HuH-7 (cell line): ENCODE data around the gene ACTR1A.
A peak's percentile ranks its signal among the peaks of the same experiment; 100 is the strongest.
"Not testable (repeated sequence)": the region's sequence is repeated elsewhere in the genome, so short reads cannot be mapped to it uniquely, and the experiment has no call there.

Source experiments
- DNase-seq: peaks from one replicate; pipeline ENCODE4 v3.0.0; 2011; ENCODE audit warnings: low spot score

The ACTR1A gene

GRCh38 chr10:102515724-102516123 is 13.2 kb upstream of the ACTR1A start:
- no peak for DNase-seq

GRCh38 chr10:102514487-102515311 is 12.2 kb upstream of the ACTR1A start:
- no peak for DNase-seq

DNA sequence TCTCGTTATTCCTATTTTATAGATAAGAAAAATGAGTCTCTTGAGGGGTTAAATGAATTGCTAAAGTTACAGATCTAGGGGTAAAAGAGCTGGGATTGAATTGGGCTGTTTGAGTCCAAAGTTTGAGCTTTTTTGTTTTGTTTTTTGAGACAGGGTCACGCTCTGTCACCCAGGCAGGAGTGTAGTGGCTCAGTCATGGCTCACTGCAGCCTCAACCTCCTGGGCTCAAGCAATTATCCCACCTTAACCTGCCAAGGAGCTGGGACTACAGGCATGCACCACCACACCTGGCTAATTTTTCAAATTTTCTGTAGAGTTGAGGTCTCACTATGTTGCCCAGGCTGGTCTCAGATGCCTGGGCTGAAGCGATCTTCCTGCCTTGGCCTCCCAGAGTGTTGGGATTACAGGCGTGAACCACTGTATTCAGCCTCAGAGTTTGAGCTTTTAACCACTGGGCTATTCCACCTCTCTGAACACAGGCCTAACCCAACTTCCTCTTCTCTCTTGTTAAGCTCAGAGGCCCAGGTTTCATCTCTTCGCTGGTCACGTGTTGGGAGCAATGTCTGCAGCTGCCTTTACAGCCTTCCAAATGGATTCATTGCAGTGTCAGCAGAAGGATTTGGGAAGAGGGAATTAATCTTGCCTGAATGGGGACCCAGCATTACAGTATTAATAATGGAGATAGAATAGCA is 9.2 kb upstream of the ACTR1A start:
- DNase-seq: no peak

GRCh38 chr10:102509387-102509786 is 6.9 kb upstream of the ACTR1A start:
- no peak for DNase-seq

GRCh38 chr10:102508506-102508905 is 6.0 kb upstream of the ACTR1A start:
- no peak for DNase-seq

GRCh38 chr10:102507521-102507920 is 5.0 kb upstream of the ACTR1A start:
- DNase-seq: no peak

- DNase-seq: no peak
These were observed 3.1 kb upstream of the ACTR1A start for GRCh38 chr10:102505462-102506115.

- no peak for DNase-seq
These were observed 2.4 kb upstream of the ACTR1A start for GRCh38 chr10:102504976-102505300.

DNA sequence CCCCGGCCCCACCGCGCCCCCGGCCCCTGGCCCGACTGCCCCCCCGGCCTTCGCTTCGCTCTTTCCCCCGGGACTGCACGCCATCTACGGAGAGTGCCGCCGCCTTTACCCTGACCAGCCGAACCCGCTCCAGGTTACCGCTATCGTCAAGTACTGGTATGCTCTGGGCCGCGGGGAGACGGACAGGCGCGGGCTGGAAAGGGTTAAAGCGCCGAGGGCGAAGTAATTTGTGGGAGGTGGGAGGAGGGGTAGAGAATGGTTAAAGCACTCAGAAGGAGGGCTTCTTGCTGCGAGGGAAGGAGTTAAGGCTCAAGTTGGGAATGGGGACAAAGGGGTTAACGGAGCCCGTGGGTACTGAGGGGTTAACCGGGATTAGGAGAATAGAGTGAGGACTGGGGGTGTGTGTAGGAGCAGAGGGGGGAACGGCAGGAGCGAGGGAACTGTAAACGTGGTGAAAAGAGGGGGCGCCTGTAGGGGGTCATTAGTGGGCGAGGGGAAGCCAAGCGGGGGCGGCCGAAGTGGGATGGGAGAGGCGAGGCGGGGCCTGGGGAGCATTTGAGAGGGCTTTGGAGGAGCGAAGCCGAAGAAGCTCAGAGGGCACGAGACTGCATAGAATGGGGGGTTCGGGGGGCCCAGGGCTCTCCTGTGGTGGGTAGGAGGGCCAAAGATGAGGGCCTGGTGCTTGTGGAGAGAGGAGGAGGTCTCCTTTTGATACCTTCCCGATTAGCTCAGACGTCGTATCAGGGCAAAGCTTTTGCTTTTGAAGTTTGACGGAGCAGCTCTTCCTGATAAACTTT is 1.9 kb upstream of the ACTR1A start:
- DNase-seq: no peak

DNA sequence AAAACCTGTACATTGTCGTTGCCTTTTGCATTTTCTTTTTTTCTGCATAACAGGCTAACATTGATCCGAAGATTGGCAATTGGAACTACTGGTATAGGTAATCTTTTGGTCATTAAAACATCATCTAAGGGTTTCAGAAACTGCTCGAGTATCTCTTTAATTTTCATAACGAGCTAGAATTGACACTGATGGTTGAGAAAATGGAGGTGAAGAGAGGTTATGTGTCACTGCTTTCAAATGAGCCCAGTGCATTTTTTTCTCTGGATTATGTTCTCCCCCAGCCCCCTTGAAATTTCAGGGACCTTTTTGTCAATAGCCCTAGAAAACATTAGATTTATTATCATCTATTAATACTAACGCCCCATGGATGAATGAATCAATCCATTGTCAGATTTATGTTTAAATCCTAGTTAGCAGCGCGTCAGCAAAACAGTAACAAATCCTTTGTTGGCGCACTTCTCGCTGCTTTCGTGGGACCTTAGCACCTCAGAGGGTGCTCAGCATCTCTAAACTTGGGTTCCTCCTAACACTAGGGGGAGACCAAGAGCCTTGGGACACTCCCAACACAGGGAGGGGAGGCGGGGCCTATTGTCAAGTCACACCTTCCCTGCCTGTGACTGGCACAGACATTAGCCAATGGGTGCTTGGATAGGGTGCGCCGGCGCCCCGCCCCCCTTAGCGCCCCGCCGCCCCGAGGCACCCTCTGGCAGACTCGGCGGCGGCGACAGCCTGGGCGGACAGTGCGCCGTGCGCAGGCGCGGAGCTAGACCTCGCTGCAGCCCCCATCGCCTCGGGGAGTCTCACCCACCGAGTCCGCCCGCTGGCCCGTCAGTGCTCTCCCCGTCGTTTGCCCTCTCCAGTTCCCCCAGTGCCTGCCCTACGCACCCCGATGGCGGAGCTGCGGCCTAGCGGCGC is 1.0 kb upstream of the ACTR1A start, which contains the start of gene SUFU:
Gene SUFU, plus strand, starts transcription at position 709 of the 915 bp plus-strand sequence. Its CDS starts 181 bp downstream, at position 890.
- DNase-seq: peak; percentile 86

- DNase-seq: peak; percentile 92
These were observed 529 bp downstream of the ACTR1A start for GRCh38 chr10:102502029-102502336.

DNA sequence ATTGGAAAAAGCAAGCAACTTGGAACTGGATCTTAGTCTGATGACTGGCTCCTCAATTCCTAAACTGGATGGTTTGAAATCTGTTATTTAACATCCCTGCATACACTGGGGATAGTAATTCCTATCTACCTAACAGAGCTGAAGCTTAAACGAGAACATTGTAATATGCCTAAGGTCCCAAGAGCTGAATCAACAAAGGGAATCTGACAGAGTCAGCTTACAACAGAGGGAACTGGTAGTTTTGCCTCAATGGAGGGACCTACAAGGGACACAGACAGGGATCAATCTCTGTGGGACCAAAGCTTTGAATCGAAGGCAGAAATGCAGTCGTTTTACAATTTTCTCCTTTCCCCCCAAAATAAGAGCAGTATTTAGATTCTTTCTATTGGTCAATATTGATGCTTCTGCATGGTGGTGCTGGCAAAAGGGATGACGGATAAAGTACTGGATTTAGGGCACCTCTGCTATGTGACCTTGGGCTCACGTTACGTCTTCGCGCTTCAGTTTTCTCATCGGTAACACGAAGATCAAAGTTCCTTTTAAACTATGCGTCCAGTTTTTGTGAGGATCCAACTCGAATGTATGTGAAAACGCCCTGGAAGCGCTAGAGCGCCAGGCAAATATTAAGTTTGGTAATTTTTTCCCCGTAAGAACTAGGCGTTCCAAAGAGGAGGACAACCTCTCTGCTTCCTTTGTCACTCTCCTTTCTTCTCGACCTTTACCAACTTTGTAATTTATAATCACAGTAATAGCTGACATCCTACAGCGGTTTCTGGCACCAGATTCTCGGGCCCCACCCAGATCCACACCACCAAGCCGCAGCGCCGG is 1.1 kb downstream of the ACTR1A start:
- DNase-seq: no peak

GRCh38 chr10:102500686-102501085 is 1.8 kb downstream of the ACTR1A start:
- DNase-seq: not testable (repeated sequence)

DNA sequence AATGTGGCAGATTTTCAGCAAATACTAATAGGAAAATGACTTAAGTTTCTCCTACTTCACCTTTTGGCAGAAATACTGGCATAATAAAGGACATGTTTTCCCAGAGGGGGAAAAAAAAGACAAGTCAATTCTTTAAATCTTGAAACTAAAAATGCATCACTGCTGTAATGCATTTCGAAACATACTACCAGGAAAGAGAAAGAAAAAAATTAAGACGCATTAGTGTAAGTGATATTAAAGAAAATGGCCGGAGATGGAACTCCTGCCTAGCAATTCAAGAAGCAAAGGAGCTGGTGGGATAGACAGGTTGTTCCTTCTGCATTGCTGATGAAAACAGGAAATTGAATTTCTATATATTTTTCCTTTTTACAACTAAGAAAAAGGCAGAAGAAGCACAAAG is 3.2 kb downstream of the ACTR1A start:
- no peak for DNase-seq

- no peak for DNase-seq
These were observed 5.0 kb downstream of the ACTR1A start for GRCh38 chr10:102497545-102497944.

DNA sequence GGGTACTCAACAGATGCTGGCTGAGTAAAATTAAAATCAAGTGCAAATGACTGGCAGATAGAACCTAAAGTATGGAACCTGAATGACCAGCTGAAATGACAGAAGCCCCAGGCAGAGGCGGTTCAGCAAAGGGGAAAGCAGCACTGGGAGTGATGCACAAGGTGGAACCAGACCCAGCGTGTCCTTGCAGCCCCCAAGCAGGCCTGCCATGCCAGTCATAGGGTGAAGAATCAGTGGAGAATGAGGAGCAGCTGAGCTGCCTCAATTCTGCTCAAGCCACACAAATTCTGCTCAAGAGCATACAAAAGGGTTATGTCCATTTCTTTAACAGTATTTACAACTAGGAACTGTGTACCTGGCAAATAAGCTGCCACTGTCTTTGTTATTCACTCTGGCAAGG is 8.7 kb downstream of the ACTR1A start:
- no peak for DNase-seq

- DNase-seq: no peak
These were observed 9.5 kb downstream of the ACTR1A start for GRCh38 chr10:102492983-102493382.

DNA sequence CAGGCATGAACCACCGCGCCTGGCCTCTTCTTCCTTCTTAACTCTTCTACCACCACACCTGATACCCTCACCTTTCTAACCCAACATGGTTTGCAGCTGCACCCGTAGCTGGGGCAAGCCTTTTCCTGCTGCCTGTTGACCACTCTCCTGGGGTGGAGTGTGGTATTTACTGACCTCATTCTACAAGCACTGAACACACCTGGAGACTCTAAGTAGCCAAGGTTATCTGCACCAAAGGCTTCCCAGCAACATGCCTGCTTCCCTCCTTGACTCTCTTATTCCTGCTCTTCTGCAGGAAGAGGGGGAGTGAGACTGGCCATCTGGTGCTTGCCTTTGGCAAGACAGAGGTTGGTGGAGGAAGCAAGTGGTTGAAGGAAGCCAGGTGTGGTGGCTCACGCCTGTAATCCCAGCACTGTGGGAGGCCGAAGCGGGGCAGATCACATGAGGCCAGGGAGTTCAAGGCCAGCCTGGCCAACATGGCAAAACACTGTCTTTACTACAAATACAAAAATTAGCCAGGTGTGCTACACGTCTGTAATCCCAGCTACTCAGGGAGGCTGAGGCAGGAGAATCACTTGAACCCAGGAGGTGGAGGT is 10.1 kb downstream of the ACTR1A start:
- DNase-seq: no peak

DNA sequence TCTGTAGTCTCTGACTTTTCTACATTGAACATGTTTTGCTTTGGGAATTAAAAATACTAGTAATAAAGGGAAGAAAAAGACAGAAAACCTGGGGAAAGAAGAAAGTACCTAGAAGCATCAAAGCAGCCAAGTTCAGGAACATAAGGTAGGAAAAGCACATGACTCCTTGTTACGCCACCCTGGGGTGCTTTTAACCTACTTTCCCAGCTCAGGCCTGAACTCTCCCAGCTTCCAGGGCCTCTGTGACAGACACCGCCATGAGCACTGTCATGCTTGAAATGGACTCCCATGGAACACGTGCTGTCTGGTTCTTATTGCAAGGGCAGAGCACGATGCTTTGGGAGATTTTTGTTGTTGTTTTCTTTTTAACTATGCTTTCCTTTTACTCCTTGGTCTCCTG is 11.4 kb downstream of the ACTR1A start:
- DNase-seq: no peak
